DMS79 treated with DMSO at 0.1 percent for 48 hours (cell line): ENCODE data around the gene DEUP1.

Source experiments
- DNase-seq: peaks from one replicate; lab custom pipeline; 2025; lab: John Stamatoyannopoulos, UW

DEUP1 gene

DNA sequence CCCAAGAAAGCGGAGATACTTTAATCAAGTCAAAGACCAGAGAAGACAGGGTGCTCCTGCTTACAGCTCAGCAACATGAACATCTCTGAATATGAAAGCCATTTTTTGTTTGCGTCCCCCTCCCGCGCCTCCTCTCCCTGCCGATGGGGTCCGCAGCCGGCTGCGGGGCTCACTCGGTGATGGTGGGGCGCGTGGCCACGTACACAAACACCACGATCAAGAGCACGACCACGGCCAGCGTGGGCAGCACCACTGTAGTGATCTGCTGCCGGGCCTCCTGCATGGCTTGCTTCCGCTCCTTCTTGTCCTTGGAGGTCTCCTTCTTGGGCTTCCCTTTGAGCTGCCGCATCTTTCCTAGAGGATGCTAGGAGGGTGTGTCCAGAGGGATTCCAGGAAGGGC, 148.3 kb downstream of the DEUP1 start:
- no peak for DNase-seq

DNA sequence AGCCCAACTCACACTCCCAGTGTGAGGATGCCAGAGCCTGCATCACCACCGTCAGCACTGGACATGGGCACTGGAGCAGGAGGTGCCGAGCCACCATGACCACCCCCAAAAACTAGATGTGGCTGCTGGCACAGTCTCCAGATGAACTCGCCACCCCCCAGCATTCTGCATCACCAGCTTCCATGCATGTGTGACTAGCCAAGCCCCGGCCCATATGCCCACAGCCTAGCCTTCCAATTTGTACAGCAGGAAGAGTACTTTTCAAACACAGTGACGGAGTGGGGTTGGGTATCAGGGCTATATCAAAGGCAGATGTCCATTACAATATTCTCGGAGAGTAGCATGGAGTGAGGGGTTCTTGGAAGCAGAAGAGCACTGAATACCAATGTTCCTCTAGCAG, 149.7 kb downstream of the DEUP1 start:
- DNase-seq = no peak

DNA sequence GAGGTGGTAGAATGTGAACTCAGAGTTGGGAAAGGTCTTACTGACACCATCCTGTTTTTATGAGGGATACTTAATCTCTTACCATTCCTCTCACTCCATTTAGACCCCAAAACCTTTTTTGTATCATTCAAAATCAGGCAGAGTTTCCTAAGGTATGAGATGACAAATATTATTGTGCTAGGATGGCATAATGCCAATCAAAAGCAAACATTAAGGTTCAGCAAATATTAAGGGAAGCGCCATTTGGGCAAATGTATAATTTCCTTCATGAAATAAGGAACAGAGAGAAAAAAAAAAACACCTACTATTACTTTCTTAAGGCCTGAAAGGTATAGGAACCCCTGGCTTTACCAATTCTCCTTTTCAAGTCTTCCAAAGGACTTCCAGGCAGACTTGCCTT, 150.2 kb downstream of the DEUP1 start:
- no peak for DNase-seq

DNA sequence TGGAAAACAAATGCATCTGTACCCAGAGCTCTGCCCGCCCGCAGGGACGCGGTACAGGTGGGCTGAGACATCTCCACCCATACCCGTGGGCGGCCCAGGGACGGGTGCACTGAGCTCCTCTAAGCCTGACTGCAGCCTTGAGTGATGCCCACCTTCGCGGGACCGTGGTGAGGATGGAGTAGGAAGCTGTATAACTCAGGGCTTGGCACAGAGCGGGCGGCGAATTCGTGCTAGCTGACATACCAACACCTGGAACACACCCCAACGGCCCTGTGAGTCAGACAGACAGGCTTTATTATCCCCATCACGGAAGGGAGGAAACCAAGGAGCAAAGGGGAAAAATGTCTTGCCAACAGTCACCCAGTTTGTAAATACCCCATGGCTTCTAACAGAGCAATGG, 150.7 kb downstream of the DEUP1 start:
- DNase-seq = no peak

GRCh38 chr11:93481696-93482095, 151.2 kb downstream of the DEUP1 start:
- no peak for DNase-seq

- no peak for DNase-seq
These were observed 152.0 kb downstream of the DEUP1 start for GRCh38 chr11:93482556-93482955.

- no peak for DNase-seq
These were observed 154.2 kb downstream of the DEUP1 start for GRCh38 chr11:93484716-93485115.

GRCh38 chr11:93485983-93486382, 155.4 kb downstream of the DEUP1 start:
- no peak for DNase-seq

DNA sequence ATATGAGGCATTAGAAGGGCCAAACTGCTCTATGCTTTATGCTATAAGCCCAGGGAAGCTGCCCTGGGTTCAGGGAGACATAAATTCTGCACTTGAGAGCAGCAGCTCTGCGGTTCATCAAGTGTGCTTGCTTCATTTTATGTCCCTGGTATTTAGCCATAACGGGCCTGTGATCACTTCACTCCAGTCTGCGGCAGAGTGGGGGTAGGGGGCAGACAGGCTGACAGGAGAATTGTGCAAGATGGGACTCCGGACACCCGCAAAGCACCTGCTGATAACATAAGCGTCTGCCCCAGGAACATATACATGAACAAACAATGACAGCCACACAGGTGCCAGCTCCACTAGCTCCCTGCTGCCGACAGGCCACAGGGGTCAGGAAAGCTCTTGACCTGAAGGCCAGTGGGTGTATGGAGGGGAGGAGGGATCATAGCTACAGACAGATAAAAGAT, 156.5 kb downstream of the DEUP1 start:
- peak; percentile 77 for DNase-seq
